Body of pancreas (tissue), 4 donors: ENCODE measurements around the gene RIPPLY2. TPM values are rescaled to one million over a fixed set of nuclear protein-coding genes. Genes with fewer than 3 reads are reported as not detected.

Source experiments
- ATAC-seq: fragments of 150-250 bp; one replicate; pipeline ENCODE4 v1.9.1; 2016
- DNase-seq, 4 donors: peaks; one replicate each; pipeline ENCODE4 v3.0.0-alpha.2; 2019
- H3K27ac ChIP-seq, 4 donors: fragments of 200-600 bp; sonication (generic); 1 replicate in 3 of 4; 2 replicates in 1 of 4; pipeline versions ENCODE4 v1.5.1 to v1.6.1; 2016 to 2019; ENCODE audit warnings: mild to moderate bottlenecking in 1 of 4, mixed read lengths in 1 of 4, moderate library complexity in 1 of 4
- H3K27me3 ChIP-seq, 2 donors: fragments of 200-600 bp; sonication (generic); one replicate each; pipeline ENCODE4 v1.6.0; 2016; ENCODE audit warnings: mild to moderate bottlenecking in 1 of 2
- H3K36me3 ChIP-seq, 2 donors: fragments of 200-600 bp; sonication (generic); replicated peaks in 1 of 2; 2 replicates each; pipeline ENCODE4 v1.5.1; 2016; ENCODE audit warnings: low read depth in 2 of 2; ENCODE audit not compliant: insufficient read depth in 1 of 2
- H3K4me1 ChIP-seq: fragments of 200-600 bp; sonication (generic); one replicate; pipeline ENCODE4 v1.6.0; 2016
- H3K4me3 ChIP-seq, 2 donors: fragments of 200-600 bp; sonication (generic); 1 replicate in 1 of 2; 2 replicates in 1 of 2; pipeline ENCODE4 v1.5.1; 2016 to 2019
- H3K9me3 ChIP-seq, 3 donors: fragments of 200-600 bp; sonication (generic); 1 replicate in 2 of 3; 2 replicates in 1 of 3; pipeline ENCODE4 v1.5.1; 2016
- CTCF ChIP-seq, 7 experiments: fragments of 450-650 bp in 4 of 7; fragments of 200-600 bp in 3 of 7; sonication (generic) in 3 of 7; IDR thresholded peaks; one replicate each; pipeline ENCODE4 v1.5.1; 2016 to 2019; ENCODE audit warnings: antibody characterized with exemption in 7 of 7
- POLR2A ChIP-seq, 3 donors: fragments of 450-650 bp; IDR thresholded peaks; one replicate each; pipeline ENCODE4 v1.6.1; 2016; ENCODE audit warnings: antibody characterized with exemption in 3 of 3, mild to moderate bottlenecking in 2 of 3
- WGBS, 2 donors: methylation state at CpG; one replicate each; pipeline ENCODE4 v1.1.5; 2017; 5-methylcytosine and 5-hydroxymethylcytosine counted together
- intact Hi-C: fragments of 100-400 bp; cut with DNase I; formaldehyde crosslinking; loops from one replicate; pipeline ENCODE4 v1.15.1; 2023
- total RNA-seq, 2 donors: library from RNA; depleted of rRNA; stranded (reverse); fragments of >200 nt; gene quantifications; one replicate each; pipeline ENCODE4 v1.1.0, GENCODE V29; 2016

Gene RIPPLY2
- total RNA-seq, 2 donors from 2014 or later, result not detected

DNA sequence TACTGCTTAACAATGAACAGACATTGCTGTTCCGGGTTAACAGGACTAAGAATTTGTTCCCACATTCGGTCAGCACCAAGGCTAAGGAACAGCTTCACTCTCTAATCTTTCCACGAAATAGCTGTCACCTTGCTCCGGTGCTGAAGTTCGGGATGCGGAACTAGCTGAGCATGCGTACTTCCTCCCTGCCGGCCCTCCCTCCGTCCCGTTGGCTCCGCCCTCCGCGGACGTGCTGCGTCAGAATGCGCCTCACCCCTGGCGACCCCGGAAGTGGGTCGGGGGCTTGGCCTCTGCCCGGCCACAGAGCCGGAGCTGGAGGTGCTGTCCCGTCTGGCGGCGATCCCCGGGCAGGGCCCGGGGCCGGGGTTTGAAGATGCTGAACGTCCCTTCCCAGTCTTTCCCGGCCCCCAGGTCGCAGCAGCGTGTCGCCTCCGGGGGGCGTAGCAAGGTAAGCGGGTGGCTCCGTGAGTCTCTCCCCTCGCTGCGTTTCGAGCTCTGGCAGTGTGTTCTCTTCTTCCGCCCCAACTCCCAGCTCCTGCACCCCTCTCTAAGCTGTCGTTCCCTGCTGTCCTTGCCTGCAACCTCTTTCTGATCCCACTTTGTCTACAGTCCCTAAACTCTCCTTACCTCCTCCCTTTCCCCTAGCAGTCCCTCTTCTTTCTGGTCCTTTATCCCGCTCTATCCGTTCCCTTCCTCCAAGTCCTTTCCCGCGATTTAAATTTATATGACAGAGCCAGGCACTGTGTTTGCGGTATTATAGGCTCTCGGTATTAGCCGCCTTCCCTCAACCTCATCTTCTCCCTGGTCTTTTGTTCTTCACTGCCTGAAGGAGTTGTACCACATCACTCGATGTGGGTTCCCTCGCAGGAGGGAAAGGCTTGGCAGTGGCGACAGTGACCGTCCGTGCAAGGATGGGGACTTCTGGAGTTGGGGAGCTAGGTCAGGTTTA is 6.5 kb downstream of the RIPPLY2 start, which contains the start of gene CYB5R4:
Gene CYB5R4 (plus strand): TSS at position 280 of the 949 bp plus-strand sequence. CDS start 94 bp downstream, at position 374.
- intact Hi-C loops, result no loop called here
- Histone ChIP-seq H3K36me3 (peaks cover 0 to 1% of the 10 kb centered on the region in 2 donors), H3K27ac (peak within 1 kb of the TSS; percentile 36 to 87 (median 64)), H3K4me1 (peaks cover 19% of the 10 kb centered on the region), H3K4me3 (peak within 1 kb of the TSS; percentile 18 to 50), H3K27me3 (no peaks in the 10 kb centered on the region), H3K9me3 (no peaks in the 10 kb centered on the region)
- WGBS, 2 donors, result 0 to 1% methylated on average over 26 to 53 of the region's 53 CpGs
- TF ChIP-seq POLR2A (IDR thresholded peaks at IDR 0.05) (peak; percentile 76 to 96 (median 95)), CTCF (IDR thresholded peaks at IDR 0.05) (peak in 5 of 7 experiments; percentile 16 to 43 (median 30))
- DNase-seq, result peak; percentile 96 to 97 (median 96)
- peak; percentile 100 for ATAC-seq

GRCh38 chr6:83860359-83860755 is 7.2 kb downstream of the RIPPLY2 start:
- H3K36me3 ChIP-seq, result peaks cover 0 to 8% of the 10 kb centered on the region in 2 donors
- no peak for ATAC-seq
- H3K27me3 ChIP-seq, result no peaks in the 10 kb centered on the region
- peaks cover 19% of the 10 kb centered on the region for H3K4me1 ChIP-seq
- DNase-seq, result no peak
- intact Hi-C loops, result no loop called here
- no peak for TF ChIP-seq POLR2A (IDR thresholded peaks at IDR 0.05)
- no peak for TF ChIP-seq CTCF (IDR thresholded peaks at IDR 0.05)
- 9 to 11% methylated on average over 7 of the region's 7 CpGs for WGBS, 2 donors
- no peaks in the 10 kb centered on the region for H3K9me3 ChIP-seq
- peak overlapping the region in 1 of 4 donors; percentile 87 for H3K27ac ChIP-seq
- H3K4me3 ChIP-seq, result peak overlapping the region; percentile 18 to 50

- Histone ChIP-seq H3K4me3 (no peak overlapping the region), H3K4me1 (peaks cover 19% of the 10 kb centered on the region), H3K27ac (no peak overlapping the region), H3K9me3 (no peaks in the 10 kb centered on the region), H3K36me3 (peaks cover 0 to 9% of the 10 kb centered on the region in 2 donors), H3K27me3 (no peaks in the 10 kb centered on the region)
- DNase-seq, result no peak
- 59 to 69% methylated on average over 8 of the region's 8 CpGs for WGBS, 2 donors
- no peak for ATAC-seq
- TF ChIP-seq POLR2A (IDR thresholded peaks at IDR 0.05) (no peak), CTCF (IDR thresholded peaks at IDR 0.05) (no peak)
- intact Hi-C loops, result no loop called here
Observed at GRCh38 chr6:83860782-83861495, 7.8 kb downstream of the RIPPLY2 start.

- Histone ChIP-seq H3K36me3 (peaks cover 0 to 9% of the 10 kb centered on the region in 2 donors), H3K27me3 (no peaks in the 10 kb centered on the region), H3K4me3 (no peak overlapping the region), H3K4me1 (peaks cover 19% of the 10 kb centered on the region), H3K9me3 (no peaks in the 10 kb centered on the region), H3K27ac (no peak overlapping the region)
- no peak for TF ChIP-seq POLR2A (IDR thresholded peaks at IDR 0.05)
- WGBS, 2 donors, result 75 to 78% methylated on average over 4 of the region's 4 CpGs
- DNase-seq (no peak), ATAC-seq (no peak)
- intact Hi-C loops, result no loop called here
Observed at GRCh38 chr6:83862776-83863471, 9.8 kb downstream of the RIPPLY2 start.
